HG03060 (cell line): ENCODE results near the gene ARL15.

ENCODE experiments used
- ATAC-seq: cut with Tn5 transposase; IDR thresholded peaks from one replicate; pipeline ENCODE4 v1.9.1; 2021; ENCODE audit warnings: low read depth, moderate number of reproducible peaks; ENCODE audit not compliant: unreplicated experiment

Gene ARL15

GRCh38 chr5:54315736-54316528 is 5.6 kb upstream of the ARL15 start:
- ATAC-seq: no peak

DNA sequence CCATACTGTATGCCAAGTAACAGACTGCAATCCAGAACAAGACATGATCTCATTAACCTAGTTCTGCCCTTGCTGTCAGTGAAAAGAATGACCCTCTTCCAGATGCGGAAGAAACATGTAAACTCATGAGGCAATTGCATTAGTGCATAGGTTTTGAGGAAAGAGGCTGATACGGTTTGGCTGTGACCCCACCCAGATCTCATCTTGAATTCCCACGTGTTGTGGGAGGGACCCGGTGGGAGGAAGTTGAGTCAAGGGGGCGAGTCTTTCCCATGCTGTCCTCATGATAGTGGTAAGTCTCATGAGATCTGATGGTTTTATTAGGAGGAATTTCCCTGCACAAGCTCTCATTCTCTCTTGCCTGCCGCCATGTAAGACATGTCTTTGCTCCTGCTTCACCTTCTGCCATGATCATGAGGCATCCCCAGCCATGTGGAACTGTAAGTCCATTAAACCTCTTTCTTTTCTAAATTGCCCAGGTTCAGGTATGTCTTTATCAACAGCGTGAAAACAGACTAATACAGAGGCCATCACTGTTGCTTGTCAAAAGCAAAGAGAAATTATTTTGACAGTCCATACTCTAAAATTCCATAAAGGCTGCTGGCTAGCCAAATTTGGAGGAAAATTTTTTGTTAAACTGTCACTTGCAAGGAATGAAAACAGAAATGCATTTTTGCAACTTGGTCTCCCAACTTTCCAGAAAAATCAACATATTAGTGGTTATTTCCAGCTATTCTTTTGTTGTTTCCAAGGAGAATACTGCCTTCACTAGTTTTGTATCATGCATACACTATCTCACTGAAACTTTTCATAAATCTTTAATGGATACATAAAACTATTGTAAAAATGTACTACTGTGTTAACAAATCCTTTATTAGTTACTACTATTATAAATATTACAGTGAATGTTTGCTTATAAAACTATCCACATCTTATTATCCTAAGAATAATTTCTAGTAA is 3.2 kb upstream of the ARL15 start:
- ATAC-seq: no peak

DNA sequence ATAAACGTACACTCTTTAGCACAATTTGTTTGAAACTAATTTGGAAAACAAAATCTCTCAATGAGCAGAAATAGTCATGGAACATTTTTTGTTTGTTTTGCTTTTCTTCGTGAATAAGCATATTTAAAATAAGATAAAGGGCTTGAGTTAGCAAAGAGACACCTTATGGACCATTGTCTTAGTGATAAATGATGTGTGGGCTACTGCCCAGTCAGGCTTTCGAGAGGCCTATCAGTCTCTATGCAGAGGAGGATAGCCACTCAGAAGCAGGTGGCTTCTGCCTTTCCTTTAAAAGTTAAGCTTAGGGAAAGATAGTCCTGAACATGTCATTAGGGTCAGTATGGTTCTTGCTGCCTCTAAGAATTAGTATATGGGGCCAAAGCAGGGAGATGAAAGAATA is 2.1 kb upstream of the ARL15 start:
- ATAC-seq: no peak

DNA sequence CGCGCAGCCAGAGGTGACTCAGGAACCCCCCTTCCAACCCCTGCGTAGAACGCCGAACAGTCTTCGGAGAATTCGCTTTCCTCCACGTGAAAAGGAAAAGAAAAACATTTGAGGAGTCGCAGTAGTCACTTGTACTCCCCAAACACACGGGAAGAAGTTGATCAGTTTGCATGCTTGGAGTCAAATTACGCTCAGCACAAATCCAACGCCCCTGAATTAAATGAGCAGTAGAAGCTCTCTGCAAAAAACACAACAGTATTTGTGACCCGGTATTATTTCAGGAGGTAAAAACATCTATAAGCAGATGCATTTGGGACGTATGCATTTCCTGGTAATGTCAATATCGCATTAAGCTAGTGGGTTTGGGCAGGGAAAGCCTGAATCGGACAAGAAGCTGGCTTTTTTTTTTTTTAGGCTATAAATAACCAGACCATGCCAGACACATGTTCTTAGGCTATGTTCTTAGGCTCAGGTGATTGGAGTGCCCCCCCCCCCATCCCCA is 854 bp upstream of the ARL15 start:
- no peak for ATAC-seq

GRCh38 chr5:54309691-54310432 is 511 bp downstream of the ARL15 start:
- peak; percentile 5 for ATAC-seq

GRCh38 chr5:54309276-54309675 is 1.1 kb downstream of the ARL15 start:
- no peak for ATAC-seq

DNA sequence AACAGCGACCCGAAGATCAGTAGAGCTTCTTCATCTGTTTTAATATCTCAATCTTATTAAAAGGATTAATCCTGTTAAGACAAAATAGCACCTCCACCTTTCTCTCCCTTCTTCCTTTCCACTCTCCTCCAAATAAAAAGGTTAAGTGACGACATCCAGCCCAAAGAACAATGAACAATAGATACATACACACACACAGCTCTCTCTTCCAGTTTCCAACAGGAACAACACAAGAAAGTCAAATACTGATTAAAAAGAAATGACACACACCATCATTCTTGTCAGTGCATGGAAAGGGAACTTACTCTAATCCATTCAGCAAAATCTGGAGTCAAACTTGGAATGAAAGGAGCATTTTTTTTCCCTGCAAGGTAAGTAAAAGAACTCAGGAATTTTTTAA is 2.8 kb downstream of the ARL15 start:
- ATAC-seq: no peak

DNA sequence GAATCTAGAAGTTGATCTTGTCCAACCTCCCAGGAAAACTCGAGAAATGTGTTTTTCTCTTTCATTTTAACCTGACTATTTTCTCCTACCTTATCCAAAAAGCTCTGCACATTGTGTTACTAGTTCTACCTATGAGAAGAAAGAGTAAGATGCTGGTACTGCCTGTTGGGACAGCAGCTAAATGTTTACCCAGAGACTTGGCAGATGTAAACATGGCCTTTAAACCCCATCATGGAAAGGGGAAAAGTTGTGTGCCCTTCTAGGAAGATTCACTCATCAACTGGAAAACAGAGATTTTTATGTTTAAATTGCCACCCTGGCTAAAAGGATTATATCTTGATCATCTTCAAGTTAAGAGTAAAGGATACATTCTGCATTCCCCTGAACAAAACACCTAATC is 3.5 kb downstream of the ARL15 start:
- no peak for ATAC-seq

- ATAC-seq: no peak
Measured at GRCh38 chr5:54305737-54306136, 4.6 kb downstream of the ARL15 start.

DNA sequence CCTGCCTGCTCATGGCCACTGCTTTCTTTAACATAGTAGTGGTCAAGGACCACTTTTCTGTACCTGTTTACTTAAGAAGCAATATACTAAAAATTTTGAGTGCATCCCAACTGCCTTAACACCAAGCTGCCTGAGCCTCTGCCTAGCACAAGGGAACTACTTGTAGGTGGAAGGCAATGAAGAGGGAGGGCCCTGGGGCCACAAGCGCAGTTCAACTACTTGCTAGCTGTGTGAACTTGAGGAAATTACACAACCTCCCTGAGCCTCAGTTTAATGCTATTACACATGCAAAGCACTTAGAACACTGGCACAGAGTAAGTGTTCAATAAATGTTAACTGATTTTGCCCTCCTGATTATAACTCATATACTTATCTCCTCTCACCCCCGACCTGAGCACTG is 6.3 kb downstream of the ARL15 start:
- ATAC-seq: no peak

DNA sequence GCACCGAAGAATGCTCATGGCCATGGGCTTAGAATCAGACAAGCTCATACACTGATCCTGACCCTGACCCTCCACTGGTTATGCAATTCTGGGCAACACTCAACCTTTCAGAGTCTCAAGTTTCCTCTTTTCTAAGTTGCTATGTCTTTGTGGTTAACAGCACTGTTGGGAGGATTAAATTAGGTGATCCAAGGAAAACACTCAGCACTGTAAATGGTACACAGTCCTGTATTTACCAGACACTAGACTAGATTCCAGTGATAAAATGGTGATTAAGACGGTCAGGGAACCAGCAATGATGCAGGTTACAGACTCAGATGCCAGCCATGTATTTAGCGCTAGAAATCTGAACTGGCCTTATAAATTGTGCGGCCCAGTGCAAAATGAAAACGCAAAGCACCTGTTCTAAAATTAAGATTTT is 8.1 kb downstream of the ARL15 start:
- no peak for ATAC-seq

- ATAC-seq: no peak
Measured at GRCh38 chr5:54301849-54302248, 8.5 kb downstream of the ARL15 start.

GRCh38 chr5:54301220-54301619 is 9.2 kb downstream of the ARL15 start:
- ATAC-seq: no peak

DNA sequence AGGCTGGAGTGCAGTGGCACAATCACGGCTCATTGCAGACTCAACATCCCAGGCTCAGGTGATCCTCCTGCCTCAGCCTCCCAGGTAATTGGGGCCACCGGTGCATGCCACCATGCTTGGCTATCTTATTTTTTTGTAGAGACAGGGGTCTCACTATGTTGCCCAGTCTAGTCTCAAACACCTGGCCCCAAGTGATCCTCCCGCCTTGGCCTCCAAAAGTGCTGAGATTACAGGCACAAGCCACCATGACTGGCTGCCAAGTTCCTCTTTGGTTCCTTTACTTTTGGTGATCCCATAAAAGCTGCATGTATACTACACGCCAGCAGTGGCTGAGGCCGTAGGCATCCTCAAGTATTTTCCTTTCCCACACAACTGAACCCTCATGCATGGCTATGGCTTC is 11.4 kb downstream of the ARL15 start:
- no peak for ATAC-seq

- ATAC-seq: no peak
Measured at GRCh38 chr5:54296386-54296785, 14.0 kb downstream of the ARL15 start.

DNA sequence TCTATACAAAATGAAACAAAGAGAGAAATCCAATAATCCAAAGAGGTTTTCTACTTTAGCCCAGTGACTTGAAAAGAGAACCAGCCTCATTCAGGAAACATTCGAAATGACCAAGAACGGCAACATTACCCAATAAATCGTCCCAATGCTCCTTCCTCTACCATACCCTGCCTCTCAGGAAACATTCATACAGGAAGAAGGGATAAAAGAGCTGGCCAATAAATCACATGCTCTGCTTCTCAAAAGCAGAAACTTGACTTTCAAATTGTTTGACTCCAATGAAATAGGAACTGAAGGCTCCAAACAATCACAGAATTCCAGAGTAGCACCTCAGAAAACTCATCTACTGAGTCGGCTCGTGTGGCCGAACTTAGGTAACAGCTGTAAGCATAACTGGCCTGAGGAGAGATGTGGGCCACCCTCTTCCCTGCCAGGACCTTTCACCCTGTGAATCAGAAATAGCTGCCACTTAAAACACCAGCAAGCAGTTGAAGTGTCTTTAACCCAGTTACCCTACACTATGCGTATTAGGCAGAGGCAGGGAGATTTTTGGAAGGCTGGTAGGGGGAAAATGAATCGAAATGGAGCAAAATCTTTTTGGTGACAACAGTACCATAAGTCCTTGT is 14.6 kb downstream of the ARL15 start:
- no peak for ATAC-seq

DNA sequence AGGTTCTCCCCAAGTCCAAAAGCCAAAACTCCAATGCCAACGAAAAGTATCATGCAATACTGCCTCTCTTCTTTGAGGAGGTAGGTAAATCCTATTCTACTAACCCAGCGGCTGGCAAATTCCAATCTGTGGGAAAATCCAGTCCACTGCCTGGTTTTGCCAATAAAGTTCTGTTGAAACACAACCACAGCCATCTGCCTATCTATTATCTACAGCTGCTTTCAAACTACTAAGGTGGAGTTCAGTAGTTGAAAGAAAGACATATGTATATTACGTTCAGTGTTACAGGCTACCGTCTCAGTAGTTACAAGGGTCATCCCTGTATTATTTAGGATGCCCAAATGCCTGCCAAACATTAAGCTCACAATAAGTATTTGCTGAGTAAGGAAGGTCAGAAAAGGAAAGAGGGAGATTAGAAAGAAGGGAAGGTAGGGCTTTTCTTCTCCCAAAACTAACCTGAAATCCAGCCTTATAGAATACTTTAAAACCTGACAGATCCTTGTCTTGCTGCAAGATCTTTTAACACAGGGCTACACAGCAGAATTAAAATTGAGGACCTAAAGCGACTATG is 16.2 kb downstream of the ARL15 start:
- no peak for ATAC-seq

- no peak for ATAC-seq
Measured at GRCh38 chr5:54292866-54293265, 17.5 kb downstream of the ARL15 start.

DNA sequence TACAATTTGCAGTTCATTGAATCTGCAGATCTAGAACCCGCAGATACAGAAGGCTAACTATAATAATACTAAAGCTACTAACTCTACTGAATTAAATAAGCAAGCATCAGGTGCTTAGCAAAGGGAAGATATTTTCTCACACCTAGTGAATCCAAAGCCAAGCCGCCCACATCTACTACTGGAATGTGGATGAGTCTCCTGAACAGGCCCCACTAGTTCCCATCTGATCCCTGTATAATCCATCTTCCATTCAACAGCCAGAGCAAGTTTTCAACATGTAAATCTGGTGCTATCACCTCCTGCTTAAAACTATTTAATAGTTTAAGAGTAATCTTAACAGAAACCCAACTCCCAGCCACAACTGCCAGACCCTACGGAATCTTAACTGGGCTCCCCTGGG is 18.9 kb downstream of the ARL15 start:
- no peak for ATAC-seq

- no peak for ATAC-seq
Measured at GRCh38 chr5:54289769-54290168, 20.6 kb downstream of the ARL15 start.
